NAMALWA (cell line): ENCODE data around the gene NSDHL.
"Not testable (repeated sequence)": the region's sequence is repeated elsewhere in the genome, so short reads cannot be mapped to it uniquely, and the experiment has no call there.

Experiments used
- DNase-seq: peaks from one replicate; pipeline ENCODE4 v3.0.0-alpha.2; 2015; ENCODE audit warnings: low spot score

NSDHL gene

GRCh38 chrX:152830312-152831305, at the start of gene NSDHL, which contains the start of gene CETN2:
Gene NSDHL (plus strand): TSS chrX:152831063. CDS start chrX:152846325, 15,262 bp downstream.
Gene CETN2 (minus strand): TSS chrX:152830757. CDS start chrX:152830710, 47 bp downstream.
- peak; percentile 95 for DNase-seq

GRCh38 chrX:152787062-152787461, 43.8 kb upstream of the NSDHL start:
- not testable (repeated sequence) for DNase-seq

- DNase-seq, result no peak
Observed at GRCh38 chrX:152798945-152799344, 31.9 kb upstream of the NSDHL start.

- no peak for DNase-seq
Observed at GRCh38 chrX:152806035-152806434, 24.8 kb upstream of the NSDHL start.

- DNase-seq, result no peak
Observed at GRCh38 chrX:152810403-152810802, 20.5 kb upstream of the NSDHL start.

GRCh38 chrX:152813206-152813605, 17.7 kb upstream of the NSDHL start:
- DNase-seq, result no peak

GRCh38 chrX:152814048-152814447, 16.8 kb upstream of the NSDHL start:
- no peak for DNase-seq

GRCh38 chrX:152817078-152817764, 13.6 kb upstream of the NSDHL start:
- DNase-seq, result peak; percentile 29

GRCh38 chrX:152818356-152818755, 12.5 kb upstream of the NSDHL start:
- DNase-seq, result no peak

- no peak for DNase-seq
Observed at GRCh38 chrX:152819266-152819665, 11.6 kb upstream of the NSDHL start.

- DNase-seq, result no peak
Observed at GRCh38 chrX:152819732-152820131, 11.1 kb upstream of the NSDHL start.

- peak; percentile 40 for DNase-seq
Observed at GRCh38 chrX:152821145-152821765, 9.6 kb upstream of the NSDHL start.

- no peak for DNase-seq
Observed at GRCh38 chrX:152822383-152823086, 8.3 kb upstream of the NSDHL start.

GRCh38 chrX:152823657-152824056, 7.2 kb upstream of the NSDHL start:
- no peak for DNase-seq

GRCh38 chrX:152824841-152825374, 6.0 kb upstream of the NSDHL start:
- DNase-seq, result no peak

- DNase-seq, result no peak
Observed at GRCh38 chrX:152831391-152831790, 528 bp downstream of the NSDHL start.

- no peak for DNase-seq
Observed at GRCh38 chrX:152832520-152832919, 1.7 kb downstream of the NSDHL start.

- DNase-seq, result no peak
Observed at GRCh38 chrX:152833378-152833777, 2.5 kb downstream of the NSDHL start.

- DNase-seq, result not testable (repeated sequence)
Observed at GRCh38 chrX:152835470-152835869, 4.6 kb downstream of the NSDHL start.

- DNase-seq, result no peak
Observed at GRCh38 chrX:152842772-152843338, 12.0 kb downstream of the NSDHL start.

- DNase-seq, result no peak
Observed at GRCh38 chrX:152843852-152844251, 13.0 kb downstream of the NSDHL start.
